ENCODE results near the gene PDXK. TPM values are rescaled to one million over a fixed set of nuclear protein-coding genes. Genes with fewer than 3 reads are reported as not detected.

The PDXK gene
- total RNA-seq, 1 experiment from 2014 or later = 210 TPM

DNA sequence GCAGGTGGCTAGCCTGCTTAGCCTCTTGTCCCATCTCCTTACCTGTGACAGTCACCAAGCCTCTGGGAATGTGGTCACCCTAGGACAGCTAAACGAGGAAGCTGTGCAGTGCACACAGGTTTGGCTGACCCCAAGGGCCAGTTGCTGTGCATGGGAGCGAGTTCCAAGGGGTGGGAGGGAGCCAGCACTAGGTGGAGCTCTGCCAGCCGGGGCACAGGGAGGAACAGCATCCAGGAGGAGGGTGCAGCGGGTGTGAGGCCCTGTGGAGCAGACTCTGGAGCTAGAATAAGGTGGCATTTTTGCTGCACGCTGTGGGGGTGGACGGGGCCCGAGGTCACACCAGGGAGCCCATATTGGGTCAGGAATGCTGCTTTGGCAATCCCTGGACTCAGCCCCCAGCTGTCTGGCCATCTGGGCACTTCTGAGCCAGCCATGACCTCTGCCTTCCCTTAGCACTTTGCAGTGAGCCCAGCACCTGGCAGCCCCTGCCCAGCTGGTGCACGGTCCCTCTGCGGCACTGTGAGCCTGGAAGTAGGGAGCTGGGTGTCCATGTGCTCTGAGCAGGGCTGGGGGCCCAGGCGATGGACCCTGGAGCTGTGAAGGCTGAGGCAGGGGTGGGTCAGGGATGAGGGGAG is 8.7 kb downstream of the PDXK start:
- Mint-ChIP-seq H3K27ac (ENCODE audit: low read depth, unreplicated experiment) (peak overlapping the region; percentile 86), H3K9me3 (ENCODE audit: unreplicated experiment) (no peaks in the 10 kb centered on the region), H3K4me3 (ENCODE audit: unreplicated experiment) (peak overlapping the region; percentile 69), H3K4me1 (ENCODE audit: insufficient read depth, unreplicated experiment) (peaks cover 56% of the 10 kb centered on the region), H3K27me3 (ENCODE audit: insufficient read depth, unreplicated experiment) (no peaks in the 10 kb centered on the region), H3K36me3 (ENCODE audit: insufficient read depth, unreplicated experiment) (peaks cover 61% of the 10 kb centered on the region)
- POLR2A ChIA-PET = interaction anchor here (0.9 to 4.8 kb wide), 12 partner anchors 8 to 68 kb away, joined by 4 to 37 read pairs (median 8); partner anchors contain the start of genes HSF2BP, RRP1 and RRP1B
- CTCF ChIA-PET = interaction anchor here (0.6 to 1.4 kb wide), 2 partner anchors 29 to 95 kb away, joined by 3 to 4 read pairs; no protein-coding TSS in a partner anchor
- intact Hi-C loops (cut with micrococcal nuclease) = loop anchor here (2.0 kb wide), 2 partner anchors 15 to 67 kb away; no protein-coding TSS in a partner anchor
- TF ChIP-seq, protein P1, sequence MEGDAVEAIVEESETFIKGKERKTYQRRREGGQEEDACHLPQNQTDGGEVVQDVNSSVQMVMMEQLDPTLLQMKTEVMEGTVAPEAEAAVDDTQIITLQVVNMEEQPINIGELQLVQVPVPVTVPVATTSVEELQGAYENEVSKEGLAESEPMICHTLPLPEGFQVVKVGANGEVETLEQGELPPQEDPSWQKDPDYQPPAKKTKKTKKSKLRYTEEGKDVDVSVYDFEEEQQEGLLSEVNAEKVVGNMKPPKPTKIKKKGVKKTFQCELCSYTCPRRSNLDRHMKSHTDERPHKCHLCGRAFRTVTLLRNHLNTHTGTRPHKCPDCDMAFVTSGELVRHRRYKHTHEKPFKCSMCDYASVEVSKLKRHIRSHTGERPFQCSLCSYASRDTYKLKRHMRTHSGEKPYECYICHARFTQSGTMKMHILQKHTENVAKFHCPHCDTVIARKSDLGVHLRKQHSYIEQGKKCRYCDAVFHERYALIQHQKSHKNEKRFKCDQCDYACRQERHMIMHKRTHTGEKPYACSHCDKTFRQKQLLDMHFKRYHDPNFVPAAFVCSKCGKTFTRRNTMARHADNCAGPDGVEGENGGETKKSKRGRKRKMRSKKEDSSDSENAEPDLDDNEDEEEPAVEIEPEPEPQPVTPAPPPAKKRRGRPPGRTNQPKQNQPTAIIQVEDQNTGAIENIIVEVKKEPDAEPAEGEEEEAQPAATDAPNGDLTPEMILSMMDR (IDR thresholded peaks at IDR 0.05; ENCODE audit: unreplicated experiment) = peak; percentile 6
- no TSS peak for BruUV-seq (replicated peaks)
- peak; percentile 57 for DNase-seq (ENCODE audit: unreplicated experiment)

DNA sequence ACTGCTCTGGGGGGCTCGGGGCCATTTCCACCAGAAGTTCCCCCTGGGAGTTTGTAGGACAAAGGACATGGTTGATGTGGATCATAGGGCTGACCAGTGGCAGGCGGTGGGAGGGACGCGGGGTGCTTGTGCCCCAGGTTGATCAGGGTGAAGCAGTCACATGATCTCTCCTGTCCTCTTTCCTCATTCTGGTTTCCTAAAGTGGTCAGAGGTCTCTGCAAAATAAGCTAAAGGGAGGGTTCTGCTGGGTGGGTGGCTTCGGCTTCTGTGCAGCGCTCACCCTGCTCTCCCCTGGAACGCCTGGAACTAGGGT is 9.2 kb downstream of the PDXK start:
- ChIA-PET POLR2A (interaction anchor here (0.6 to 4.8 kb wide), 17 partner anchors 9 to 141 kb away, joined by 3 to 37 read pairs (median 8); partner anchors contain the start of genes HSF2BP, RRP1 and RRP1B), CTCF (interaction anchor here (0.6 to 1.4 kb wide), 3 partner anchors 15 to 95 kb away, joined by 3 to 5 read pairs (median 4); no protein-coding TSS in a partner anchor)
- no peaks in the 10 kb centered on the region for H3K27me3 Mint-ChIP-seq (ENCODE audit: insufficient read depth, unreplicated experiment)
- no peaks in the 10 kb centered on the region for H3K9me3 Mint-ChIP-seq (ENCODE audit: unreplicated experiment)
- peaks cover 54% of the 10 kb centered on the region for H3K4me1 Mint-ChIP-seq (ENCODE audit: insufficient read depth, unreplicated experiment)
- H3K4me3 Mint-ChIP-seq (ENCODE audit: unreplicated experiment) = peak overlapping the region; percentile 69
- no peak for DNase-seq (ENCODE audit: unreplicated experiment)
- BruUV-seq (replicated peaks) = no TSS peak
- peaks cover 64% of the 10 kb centered on the region for H3K36me3 Mint-ChIP-seq (ENCODE audit: insufficient read depth, unreplicated experiment)
- TF ChIP-seq, protein P1 (IDR thresholded peaks at IDR 0.05; ENCODE audit: unreplicated experiment) = no peak
- peak overlapping the region; percentile 86 for H3K27ac Mint-ChIP-seq (ENCODE audit: low read depth, unreplicated experiment)
- intact Hi-C loops (cut with micrococcal nuclease) = loop anchor here (2.0 kb wide), 2 partner anchors 15 to 67 kb away; no protein-coding TSS in a partner anchor

DNA sequence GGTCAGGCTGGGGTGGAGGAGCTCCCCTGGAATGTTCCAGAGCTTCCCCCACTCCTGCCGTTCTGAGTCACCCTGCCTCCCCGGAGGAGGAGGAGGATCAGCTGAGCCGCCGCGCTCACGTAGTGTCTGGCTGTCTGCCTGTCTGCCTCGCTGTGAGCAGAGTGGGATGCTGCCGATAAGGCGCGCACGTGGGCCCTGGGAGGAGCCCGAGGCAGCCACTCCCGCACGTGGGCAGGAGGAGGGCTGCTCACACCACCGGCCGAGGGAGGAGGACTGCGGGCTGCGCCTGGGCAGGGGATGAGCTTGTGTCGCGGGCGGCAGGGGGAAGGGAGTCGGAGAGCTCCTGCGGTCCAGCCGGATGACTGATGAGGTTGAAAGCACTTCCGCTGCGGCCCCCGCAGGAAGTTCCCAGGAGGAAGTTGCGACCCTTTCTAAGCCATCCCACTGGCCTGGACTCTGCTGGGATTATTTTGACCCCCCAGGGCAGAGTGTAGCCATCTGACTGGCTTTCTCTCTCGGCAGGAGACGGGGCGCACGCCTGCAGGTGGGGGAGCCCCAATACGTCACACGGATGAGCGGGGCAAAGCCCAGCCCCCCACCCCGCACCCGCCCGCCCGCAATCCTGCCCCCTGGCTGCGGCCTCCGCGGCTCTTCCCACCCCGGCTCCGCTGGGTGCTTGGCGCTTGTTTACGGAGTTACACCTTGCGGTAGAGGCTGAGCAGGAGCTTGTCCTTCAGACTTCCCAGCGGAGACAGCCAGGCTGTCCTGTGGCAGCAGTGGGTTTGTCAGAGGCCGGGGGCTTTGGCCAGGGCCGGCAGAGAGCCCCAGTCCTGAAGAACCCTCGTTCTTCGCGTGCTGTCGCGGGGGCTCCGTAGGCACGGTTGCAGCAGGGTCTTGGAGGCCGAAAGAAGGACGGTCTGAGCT is 9.8 kb downstream of the PDXK start:
- intact Hi-C loops (cut with micrococcal nuclease) = loop anchor here (2.0 kb wide), 2 partner anchors 16 to 68 kb away; no protein-coding TSS in a partner anchor
- H3K27me3 Mint-ChIP-seq (ENCODE audit: insufficient read depth, unreplicated experiment) = no peaks in the 10 kb centered on the region
- H3K4me3 Mint-ChIP-seq (ENCODE audit: unreplicated experiment) = peak overlapping the region; percentile 69
- TF ChIP-seq, protein P1 (IDR thresholded peaks at IDR 0.05; ENCODE audit: unreplicated experiment) = no peak
- H3K9me3 Mint-ChIP-seq (ENCODE audit: unreplicated experiment) = no peaks in the 10 kb centered on the region
- H3K27ac Mint-ChIP-seq (ENCODE audit: low read depth, unreplicated experiment) = peak overlapping the region; percentile 86
- peak; percentile 94 for DNase-seq (ENCODE audit: unreplicated experiment)
- peaks cover 63% of the 10 kb centered on the region for H3K36me3 Mint-ChIP-seq (ENCODE audit: insufficient read depth, unreplicated experiment)
- ChIA-PET CTCF (interaction anchor here (0.6 to 1.4 kb wide), 3 partner anchors 15 to 94 kb away, joined by 3 to 5 read pairs (median 4); no protein-coding TSS in a partner anchor), POLR2A (interaction anchor here (0.5 to 4.8 kb wide), 19 partner anchors 9 to 140 kb away, joined by 3 to 37 read pairs (median 6); partner anchors contain the start of genes HSF2BP, RRP1 and RRP1B)
- peaks cover 58% of the 10 kb centered on the region for H3K4me1 Mint-ChIP-seq (ENCODE audit: insufficient read depth, unreplicated experiment)
- no TSS peak for BruUV-seq (replicated peaks)
